GM19035 (cell line): ENCODE results near the gene RNF183.
"Not testable (repeated sequence)": the region's sequence is repeated elsewhere in the genome, so short reads cannot be mapped to it uniquely, and the experiment has no call there.

Experiments
- ATAC-seq: cut with Tn5 transposase; IDR thresholded peaks from one replicate; pipeline ENCODE4 v1.9.1; 2021; ENCODE audit not compliant: unreplicated experiment

The RNF183 gene

DNA sequence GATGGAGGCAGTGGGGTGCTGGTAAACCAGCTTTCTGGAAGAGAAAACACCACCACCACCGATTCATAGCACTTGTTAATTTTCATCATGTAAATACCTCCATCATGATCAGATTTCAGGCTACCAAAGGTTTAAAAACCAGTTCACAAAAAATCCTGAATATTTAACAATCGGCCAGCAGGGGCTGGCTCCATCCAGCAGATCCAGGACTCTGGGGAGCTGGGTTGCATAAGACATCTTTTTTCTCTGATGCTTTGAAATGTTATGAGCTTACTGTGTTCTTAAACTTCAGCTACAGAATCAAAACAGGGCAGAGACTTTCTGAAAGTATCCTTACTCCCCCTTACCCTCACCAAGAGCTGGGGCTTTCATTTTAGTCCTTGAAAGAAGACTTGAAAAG, 14.6 kb upstream of the RNF183 start:
- no peak for ATAC-seq

DNA sequence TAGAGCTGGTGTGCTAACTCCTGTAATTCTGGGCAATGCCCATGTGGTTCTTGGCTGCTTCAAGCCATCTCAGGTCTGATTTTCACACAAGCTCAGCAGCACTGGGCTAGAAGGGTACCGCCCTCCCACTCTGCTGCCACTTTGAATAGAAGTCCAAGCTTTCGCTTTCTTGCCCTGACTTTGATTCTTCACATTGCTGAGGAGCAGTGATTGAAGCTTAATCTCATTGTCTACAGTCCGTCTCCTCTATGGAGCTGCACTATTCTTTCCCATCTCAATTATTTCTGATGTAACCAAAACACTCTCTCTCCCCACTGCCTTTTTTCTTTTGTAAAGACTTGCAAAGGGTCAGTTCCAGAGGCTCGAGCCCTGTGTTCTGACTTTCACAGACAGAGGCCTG, 12.9 kb upstream of the RNF183 start:
- no peak for ATAC-seq

DNA sequence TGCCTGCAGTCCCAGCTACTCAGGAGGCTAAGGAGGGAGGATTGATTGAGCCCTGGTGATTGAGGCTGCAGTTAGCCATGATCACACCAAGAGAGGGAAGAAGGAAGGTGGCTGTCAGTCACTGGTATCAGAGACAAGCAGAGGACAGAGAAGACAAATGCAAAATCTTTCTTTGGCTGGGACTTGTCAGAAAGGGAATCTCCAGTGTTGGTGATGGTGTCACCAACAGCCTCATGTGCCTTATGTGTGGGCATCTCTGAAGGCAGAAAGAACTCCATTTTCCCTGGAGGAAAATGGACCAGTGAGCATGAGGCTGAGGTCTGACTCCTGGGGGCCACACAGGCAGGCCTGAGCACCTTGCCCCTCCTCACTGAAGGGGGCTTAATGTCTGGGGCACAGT, 12.1 kb upstream of the RNF183 start:
- no peak for ATAC-seq

DNA sequence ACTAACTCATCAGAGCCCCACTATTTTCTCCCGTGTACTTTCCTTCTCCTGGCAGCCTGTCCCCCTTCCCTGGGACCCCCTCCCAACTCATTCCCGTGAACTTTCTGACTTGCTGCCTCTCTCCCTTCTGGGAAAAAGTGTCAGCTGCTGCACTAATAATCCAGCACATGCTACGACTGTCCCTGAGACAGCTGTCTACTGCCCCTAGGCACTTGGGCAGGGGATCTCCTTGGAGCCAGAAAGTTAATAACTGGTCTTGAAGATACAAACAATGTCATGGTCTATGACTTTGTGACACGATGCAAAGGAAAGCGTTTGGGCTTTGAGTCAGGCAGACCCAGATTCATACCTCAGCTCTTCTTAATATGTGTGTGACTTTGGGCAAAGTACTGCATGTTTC, 10.1 kb upstream of the RNF183 start:
- ATAC-seq = no peak

DNA sequence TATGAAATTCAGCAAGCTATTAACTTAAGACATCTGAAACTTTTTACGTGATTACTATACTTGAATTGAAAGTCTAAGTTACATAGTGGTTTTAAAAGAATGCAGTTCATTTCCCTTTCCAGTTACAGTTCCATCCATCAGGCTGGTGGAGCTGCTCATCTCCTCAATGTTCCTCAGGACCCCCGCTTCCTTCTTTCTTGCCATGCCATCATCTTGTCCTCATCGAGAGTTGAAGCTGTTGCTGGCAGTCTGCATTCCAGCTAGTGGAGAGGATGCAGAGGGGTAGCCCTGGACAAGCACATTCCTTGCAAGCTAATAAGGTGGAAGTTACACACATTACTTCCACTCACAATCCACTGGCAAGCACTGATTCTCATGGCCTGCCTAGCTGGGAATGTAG, 8.8 kb upstream of the RNF183 start:
- ATAC-seq = no peak

DNA sequence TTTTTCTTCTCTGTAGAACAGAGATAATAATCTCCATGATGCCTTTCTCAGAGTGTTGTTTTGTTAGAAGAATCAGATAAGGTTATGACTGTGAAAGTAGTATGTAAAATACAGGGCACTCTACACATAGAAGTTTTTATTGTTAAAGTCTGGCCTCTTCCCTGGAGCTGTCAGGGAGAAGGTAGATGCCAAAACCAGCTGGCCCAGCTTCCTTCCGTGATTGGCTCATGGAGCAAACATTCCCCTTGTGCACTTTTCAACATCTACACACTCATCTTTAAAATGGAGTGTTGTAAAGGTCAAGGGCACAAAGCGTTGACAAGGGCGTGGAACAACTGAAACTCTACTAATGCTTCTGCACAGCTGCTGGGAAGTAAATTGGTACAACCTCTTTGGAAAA, 7.4 kb upstream of the RNF183 start:
- ATAC-seq = no peak

DNA sequence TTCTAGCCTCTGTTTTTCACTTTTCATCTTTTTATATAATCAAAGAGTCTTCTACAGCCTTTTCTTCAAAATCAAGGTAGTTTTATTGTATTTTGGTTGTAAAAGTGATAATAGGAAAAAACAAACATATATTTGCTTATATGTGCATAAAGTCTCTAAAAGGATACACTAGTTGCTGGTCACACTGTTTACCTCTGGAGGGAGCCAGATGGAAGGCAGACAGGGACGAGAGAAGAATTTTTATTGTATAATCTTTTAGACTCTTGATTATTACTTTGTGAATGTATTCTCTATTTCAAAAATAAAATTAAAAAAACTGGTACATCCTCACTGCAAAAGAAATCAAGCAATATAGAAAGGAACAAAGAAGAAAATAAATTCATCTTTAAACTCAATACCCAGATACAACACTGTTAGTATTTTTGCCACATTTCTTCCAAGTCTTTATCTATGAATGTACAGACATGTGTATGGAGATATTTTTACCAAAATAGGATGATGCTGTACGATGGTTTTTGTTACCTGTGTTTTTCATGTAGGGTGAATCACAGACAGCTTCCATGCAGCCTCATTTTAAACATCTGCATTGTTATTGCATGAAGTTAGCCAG, 6.1 kb upstream of the RNF183 start:
- no peak for ATAC-seq

DNA sequence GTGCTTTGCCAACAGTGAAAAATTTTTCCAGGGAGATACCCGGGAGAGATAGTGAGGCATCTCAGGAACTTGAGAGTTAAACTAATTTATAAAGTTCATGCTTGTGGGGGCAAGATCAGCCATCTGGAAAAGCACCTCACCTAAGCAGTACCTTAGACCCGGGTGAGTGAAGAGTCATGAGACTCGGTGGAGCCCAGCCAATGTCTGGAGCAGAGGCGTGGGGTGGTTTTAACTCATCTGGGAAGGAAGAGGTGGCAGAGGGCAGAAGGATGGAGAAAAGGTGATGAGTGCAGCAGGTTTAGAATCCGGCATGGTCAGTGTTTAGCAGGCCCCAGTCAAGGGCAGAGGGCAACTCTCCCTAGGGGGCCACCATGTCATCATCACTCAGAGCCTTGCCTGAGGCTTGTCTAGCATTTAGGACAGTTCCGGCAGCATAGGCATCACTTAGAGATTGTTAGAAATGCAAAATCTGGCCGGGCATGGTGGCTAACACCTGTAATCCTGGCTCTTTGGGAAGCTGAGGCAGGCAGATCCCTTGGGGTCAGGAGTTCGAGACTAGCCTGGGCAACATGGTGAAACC, 4.3 kb upstream of the RNF183 start:
- no peak for ATAC-seq

DNA sequence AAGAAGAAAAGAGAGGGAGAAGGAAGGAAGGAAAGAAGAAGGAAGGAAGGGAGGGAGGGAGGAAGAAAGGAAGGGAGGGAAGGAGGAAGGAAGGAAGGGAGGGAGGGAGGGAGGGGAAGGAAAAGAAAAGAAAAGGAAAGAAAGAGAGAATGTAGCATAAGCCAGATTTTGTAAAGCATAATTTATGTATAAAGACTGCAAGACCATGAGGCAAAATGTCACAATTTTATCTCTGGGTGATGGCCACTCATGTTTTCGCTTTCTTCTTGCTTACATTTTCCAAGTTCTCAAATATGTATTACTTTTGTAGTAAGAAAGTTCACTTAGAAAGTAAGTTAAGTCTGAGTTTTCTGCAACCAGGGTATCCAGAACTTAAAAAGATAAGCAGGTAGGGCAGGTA, 3.4 kb upstream of the RNF183 start:
- no peak for ATAC-seq

DNA sequence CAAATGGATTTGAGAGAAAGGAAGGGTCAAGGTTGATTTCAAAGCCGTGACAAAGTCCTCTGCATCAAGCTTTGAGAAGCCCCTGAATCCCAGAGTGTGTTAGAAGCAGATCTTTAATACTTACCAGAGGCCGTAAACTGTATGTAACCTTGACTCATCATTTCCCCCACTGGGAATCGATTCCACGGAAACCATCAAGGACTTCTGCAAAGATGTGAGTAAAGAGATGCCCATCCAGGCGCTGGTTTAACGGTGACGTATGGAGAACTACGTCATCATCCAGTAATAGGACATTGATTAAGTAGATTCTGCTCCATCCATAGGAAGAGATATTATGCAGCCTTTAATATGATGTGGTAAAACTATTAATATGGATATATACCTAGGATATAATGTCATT, 1.6 kb downstream of the RNF183 start:
- ATAC-seq = no peak

DNA sequence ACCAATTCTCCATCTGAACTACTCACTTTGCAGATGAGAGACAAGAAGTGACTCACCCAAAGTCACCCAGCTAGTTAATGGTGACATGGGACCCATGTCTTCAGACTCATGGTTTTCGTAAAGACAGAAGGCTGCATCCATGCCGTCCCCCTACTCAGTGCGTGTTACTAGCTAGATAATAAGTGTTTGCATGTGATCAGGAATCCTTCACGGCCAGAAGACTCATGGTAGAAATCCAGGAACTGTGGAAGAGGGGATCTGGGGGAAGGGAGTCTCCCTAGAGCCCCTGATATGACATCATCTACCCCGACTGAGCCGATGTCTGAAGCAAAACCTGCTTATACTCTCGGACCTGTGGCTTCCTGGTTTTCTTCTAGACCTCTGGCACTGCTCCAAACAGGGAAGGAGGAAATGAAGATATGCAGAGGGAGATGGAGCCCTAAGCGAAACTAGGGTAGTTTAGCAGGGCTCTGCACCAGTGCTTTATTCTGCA, 3.3 kb downstream of the RNF183 start:
- ATAC-seq = no peak

DNA sequence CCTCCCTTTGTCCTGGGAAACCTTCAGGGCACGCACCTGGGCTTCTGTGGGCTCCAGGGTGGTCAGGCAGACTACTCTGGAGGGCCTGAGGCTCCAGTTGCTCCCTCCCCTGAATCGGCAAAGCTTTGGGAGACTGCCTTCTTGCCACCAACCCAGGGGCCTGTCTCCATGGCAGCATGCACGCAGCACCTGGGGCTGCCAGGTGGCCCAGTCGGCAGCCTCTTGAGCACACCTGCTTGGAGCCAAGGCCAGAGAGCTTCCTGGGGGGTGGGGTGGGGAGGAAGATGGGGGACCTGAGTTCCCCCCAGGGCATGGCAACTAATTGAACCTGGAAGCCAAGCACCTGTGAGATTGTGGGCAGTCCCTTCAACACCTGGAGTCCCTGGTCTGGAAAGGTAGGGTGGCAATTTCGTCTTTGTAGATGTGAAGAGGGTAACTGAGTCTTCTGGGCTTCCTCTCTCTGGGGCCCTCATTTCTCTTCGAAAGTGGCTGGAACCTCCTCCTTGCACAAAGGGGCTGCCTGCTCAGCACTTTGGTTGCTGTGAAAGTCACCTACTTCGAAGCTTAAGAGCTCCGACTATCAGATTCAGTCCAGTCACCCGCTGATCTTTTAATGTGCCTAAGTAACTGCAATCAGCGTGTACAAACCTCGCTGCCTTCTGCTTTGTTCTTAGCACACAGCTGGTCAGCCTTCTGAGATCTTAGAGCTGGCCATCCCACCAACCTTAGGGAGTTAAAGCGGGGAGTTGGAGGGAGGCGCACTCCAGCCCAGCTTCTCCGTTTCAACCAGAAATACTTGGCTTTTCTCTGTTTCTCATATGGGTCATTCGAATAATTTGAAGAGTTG, 4.0 kb downstream of the RNF183 start:
- no peak for ATAC-seq

DNA sequence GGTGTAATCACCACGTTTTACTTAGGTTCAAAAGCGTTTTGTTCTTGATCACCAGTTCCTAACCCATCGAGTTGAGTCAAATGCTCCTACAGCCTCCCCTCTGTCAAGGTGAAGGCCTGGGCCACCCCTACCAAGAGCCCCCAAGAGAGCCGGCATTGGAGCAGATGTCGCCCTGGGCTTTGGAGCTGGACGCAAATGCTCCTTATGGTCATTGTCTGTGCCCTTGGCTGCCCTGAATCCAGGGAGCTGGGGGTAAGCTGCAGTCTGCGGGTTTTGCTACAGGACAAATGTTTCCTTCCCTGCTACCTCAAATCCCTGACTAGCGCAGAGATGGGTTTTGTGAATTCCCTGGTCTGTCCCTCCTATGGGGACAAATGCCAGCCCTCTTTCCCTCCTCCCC, 4.9 kb downstream of the RNF183 start:
- ATAC-seq = no peak

DNA sequence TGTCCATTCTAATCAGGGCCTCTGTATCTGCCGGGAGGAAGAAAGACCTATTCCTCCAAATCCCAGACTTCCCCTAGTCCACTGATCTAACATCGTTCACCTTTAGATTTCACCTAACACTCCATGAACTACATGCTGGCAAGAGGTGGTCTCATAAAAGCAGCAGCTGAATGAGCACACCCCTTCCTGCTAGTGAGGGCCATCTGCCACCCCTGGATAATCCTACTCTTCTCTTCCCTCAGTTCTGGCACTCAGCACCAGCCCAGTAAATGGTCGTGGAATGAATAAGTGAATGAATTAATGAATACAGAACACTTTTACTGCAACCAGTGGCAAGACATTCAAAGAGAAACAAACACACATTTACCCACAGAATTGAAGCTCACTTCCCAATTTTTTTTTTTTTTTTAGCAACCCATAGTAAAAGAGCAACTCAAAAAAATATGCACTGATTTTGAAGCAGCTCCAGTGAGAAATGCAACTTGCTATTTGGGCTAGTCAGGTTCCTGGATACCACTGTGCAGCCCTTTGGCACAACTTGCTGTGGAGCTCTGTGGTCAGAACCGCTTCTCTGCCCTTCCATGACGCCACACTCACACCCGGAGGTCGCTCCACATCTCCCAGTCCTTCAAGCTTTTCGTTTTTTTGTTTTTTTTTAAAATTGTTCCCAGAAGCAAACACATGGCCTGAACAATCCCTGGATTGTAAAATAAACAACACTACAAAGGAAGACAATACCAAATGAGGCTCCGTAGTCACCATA, 6.2 kb downstream of the RNF183 start:
- no peak for ATAC-seq

DNA sequence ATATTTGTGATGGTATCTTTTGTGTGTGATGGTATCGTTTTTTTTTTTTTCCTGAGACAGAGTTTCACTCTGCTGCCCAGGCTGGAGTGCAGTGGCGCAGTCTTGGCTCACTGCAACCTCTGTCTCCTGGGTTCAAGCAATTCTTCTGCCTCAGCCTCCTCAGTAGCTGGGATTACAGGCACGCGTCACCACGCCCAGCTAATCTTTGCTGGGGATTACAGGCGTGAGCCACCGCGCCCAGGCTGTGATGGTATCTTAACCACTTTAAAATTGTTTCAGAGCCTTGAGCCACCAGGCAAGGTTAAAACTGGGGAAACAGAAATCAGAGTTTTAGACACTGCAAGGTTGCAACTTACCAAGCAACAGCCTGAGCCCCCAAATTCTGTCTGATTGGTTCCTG, 6.9 kb downstream of the RNF183 start:
- not testable (repeated sequence) for ATAC-seq

DNA sequence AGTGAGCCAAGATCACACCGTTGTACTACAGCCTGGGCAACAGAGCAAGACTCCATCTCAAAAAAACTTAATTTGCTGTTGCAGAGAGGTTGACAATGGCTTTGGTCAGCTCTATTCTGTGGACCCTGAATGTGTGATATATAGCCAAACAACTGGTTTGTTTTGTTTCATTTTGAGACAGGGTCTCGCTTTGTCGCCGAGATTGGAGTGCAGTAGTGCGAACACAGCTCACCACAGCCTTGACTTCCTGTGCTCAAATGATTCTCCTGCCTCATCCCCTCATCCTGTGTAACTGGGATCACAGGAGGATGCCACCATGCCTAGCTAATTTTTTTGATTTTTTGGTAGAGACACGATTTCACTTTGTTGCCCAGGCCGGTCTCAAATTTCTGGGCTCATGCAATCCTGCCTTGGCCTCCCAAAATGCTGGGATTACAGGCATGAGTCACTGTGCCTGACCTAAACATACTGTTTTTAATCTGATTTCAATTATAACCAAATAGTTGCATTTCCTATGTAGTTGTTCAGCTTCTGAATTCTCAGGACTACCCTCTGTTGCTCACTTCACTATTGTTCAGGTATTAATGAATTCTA, 9.8 kb downstream of the RNF183 start:
- ATAC-seq = no peak

DNA sequence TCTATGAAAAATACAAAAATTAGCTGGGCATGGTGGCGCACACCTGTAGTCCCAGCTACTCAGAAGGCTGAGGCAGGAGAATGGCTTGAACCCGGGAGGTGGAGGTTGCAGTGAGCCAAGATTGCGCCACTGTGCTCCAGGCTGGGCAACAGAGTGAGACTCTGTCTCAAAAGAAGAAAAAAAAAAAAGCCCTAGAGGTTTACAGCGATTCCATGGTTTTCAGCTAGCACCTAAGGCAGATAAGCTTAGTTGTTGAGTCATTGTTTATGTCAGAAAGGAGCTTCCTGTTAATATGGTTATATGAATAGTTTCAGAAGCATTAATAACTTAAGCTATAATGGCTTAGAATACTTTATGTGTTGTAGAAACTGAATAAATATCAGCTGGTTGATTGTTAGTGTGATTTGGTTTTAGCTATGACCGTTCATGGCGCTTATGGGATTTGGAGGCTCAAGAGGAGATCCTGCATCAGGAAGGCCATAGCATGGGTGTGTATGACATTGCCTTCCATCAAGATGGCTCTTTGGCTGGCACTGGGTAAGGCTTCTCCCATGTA, 13.0 kb downstream of the RNF183 start:
- ATAC-seq = no peak

DNA sequence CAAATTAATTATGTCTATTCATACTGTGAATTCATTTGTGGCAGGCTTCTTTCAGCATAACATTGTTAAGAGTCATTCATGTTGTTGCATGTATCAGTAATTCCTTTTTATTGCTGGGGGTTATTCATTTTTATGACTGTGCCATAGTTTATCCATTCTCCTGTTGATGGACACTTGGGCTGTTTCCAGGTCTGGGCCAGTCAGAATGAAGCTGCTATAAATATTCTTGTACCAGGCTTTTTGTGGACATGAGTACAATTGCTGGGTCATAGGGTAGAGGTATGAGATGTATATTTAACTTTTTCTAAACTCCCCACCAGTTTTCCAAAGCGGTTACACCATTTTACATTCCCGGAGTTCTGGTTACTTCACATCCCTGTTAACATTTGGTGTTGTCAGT, 14.1 kb downstream of the RNF183 start:
- ATAC-seq = no peak

DNA sequence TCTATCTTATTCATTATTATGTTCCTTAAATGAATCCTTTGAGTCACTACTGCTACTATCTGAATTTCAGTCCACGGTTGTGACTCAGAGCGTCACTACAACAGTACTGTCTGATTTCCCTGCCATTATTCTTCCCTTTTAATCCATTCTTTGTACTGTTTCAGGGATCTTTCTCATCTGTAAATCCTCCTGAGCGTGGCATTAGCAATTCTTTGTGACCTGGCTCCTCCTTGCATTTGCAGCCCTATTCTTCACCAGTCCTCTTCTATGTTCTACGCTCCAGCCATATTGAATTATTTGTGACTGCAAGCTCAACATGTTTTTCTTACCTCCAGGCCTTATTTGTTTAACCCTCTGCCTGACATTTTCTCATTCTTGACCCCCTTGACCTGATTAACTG, 21.8 kb downstream of the RNF183 start:
- no peak for ATAC-seq

DNA sequence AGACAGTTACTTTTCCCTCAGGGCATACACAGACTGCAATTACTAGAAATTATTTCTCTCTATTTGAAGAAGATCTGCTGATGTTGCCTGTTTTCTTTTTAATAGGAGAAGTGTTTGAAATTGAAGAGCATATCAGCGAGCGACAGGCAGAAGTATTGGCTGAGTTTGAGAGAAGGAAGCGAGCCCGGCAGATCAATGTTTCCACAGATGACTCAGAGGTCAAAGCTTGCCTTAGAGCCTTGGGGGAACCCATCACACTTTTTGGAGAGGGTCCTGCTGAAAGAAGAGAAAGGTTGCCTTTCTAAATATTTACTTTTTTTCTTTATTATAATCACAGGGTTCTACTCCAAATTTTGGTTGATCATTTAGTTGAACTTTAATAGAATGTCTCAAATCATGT, 24.3 kb downstream of the RNF183 start:
- ATAC-seq = no peak
